PC-9 (cell line): Measurements from ENCODE around the gene RIPPLY2.

Source experiments
- EZH2 ChIP-seq: fragments of 200-600 bp; sonication (generic); IDR thresholded peaks from 2 replicates; pipeline ENCODE4 v1.8.0; 2017; ENCODE audit warnings: antibody characterized with exemption, low read depth
- TF ChIP-seq, protein P1 (sequence below): fragments of 200-600 bp; sonication (generic); conservative IDR thresholded peaks from 2 replicates; pipeline ENCODE4 v1.6.1; 2017; ENCODE audit warnings: mixed run types, antibody characterized with exemption, mild to moderate bottlenecking, moderate library complexity

DNA sequence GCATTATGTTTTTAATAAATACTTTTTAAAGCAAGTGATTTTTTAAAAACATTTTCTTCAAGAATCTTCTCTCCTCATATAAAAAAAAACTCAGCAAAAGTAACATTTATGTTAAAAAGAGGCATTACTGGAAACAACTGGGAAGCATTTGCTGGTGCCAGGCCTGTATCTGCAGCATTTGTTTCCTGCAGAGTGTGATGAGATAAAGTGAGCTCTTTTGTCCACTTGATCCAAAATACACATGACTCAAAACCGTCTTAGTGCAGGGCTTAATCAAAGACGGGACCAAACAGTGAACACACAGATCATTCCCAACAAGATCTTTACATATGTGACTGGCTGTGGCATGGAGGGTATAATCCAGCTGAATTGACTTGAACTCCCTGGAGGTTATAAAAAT, 28.3 kb upstream of the RIPPLY2 start:
- TF ChIP-seq, protein P1, sequence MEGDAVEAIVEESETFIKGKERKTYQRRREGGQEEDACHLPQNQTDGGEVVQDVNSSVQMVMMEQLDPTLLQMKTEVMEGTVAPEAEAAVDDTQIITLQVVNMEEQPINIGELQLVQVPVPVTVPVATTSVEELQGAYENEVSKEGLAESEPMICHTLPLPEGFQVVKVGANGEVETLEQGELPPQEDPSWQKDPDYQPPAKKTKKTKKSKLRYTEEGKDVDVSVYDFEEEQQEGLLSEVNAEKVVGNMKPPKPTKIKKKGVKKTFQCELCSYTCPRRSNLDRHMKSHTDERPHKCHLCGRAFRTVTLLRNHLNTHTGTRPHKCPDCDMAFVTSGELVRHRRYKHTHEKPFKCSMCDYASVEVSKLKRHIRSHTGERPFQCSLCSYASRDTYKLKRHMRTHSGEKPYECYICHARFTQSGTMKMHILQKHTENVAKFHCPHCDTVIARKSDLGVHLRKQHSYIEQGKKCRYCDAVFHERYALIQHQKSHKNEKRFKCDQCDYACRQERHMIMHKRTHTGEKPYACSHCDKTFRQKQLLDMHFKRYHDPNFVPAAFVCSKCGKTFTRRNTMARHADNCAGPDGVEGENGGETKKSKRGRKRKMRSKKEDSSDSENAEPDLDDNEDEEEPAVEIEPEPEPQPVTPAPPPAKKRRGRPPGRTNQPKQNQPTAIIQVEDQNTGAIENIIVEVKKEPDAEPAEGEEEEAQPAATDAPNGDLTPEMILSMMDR: no peak
- no peak for TF ChIP-seq EZH2
